IMR-90 (cell line): ENCODE data around the gene ITPR3. TPM values are rescaled to one million over a fixed set of nuclear protein-coding genes. Genes with fewer than 3 reads are reported as not detected.

Experiments
- ATAC-seq: fragments of 200-7000 bp; cut with Tn5 transposase; 2 replicates; pipeline ENCODE4 v1.9.1; 2020; ENCODE audit warnings: low read depth, mild to moderate bottlenecking, moderate library complexity
- BruUV-seq: library from RNA; stranded (reverse); fragments of 400-500 nt; replicated peaks from 2 replicates; lab custom pipeline; 2021; lab: Mats Ljungman, UMichigan
- CTCF ChIA-PET: fragments of 300-600 bp; formaldehyde crosslinking; extraction: SDS; loops from one replicate; lab custom pipeline; 2021; ENCODE audit warnings: antibody characterized with exemption; lab: Yijun Ruan, JAX
- POLR2A ChIA-PET: fragments of 300-600 bp; sonication (Branson Sonifier 250); formaldehyde crosslinking; loops from one replicate; lab custom pipeline; 2022; ENCODE audit warnings: antibody characterized with exemption; ENCODE audit not compliant: unreplicated experiment; lab: Charles Lee
- DNase-seq: peaks from one replicate; pipeline ENCODE4 v3.0.0; 2013
- H2AFZ ChIP-seq: replicated peaks from 2 replicates; pipeline ENCODE3; 2013; ENCODE audit warnings: low read length, mild to moderate bottlenecking; ENCODE audit not compliant: poor library complexity
- H2AK5ac ChIP-seq: 2 replicates; pipeline ENCODE4 v1.6.1; 2013; ENCODE audit warnings: low read depth, low read length, inconsistent platforms
- H2AK9ac ChIP-seq: replicated peaks from 2 replicates; pipeline ENCODE3; 2013; ENCODE audit warnings: mild to moderate bottlenecking, low read depth, low read length, moderate library complexity; ENCODE audit not compliant: poor library complexity
- H2BK120ac ChIP-seq: 2 replicates; pipeline ENCODE4 v1.6.1; 2013; ENCODE audit warnings: low read depth, low read length, inconsistent platforms
- H2BK15ac ChIP-seq: 3 replicates; pipeline ENCODE4 v1.6.1; 2013; ENCODE audit warnings: low read depth, low read length, inconsistent platforms
- H2BK20ac ChIP-seq: 2 replicates; pipeline ENCODE4 v1.6.1; 2013; ENCODE audit warnings: low read depth, mild to moderate bottlenecking, inconsistent platforms, low read length, moderate library complexity
- H2BK5ac ChIP-seq: 2 replicates; pipeline ENCODE4 v1.6.1; 2013; ENCODE audit warnings: mild to moderate bottlenecking, low read depth, low read length, inconsistent platforms; ENCODE audit not compliant: poor library complexity, severe bottlenecking
- H3K14ac ChIP-seq: replicated peaks from 2 replicates; pipeline ENCODE4 v1.6.1; 2013; ENCODE audit warnings: low read depth, low read length, inconsistent platforms
- H3K18ac ChIP-seq: 2 replicates; pipeline ENCODE4 v1.6.1; 2013; ENCODE audit warnings: low read depth, low read length, control low read depth
- H3K23ac ChIP-seq: 2 replicates; pipeline ENCODE4 v1.6.1; 2013; ENCODE audit warnings: low read depth, low read length, inconsistent platforms
- H3K27ac ChIP-seq: 2 replicates; pipeline ENCODE4 v1.5.1; 2013; ENCODE audit warnings: mild to moderate bottlenecking, control low read depth, low read length; ENCODE audit not compliant: insufficient read depth
- H3K27me3 ChIP-seq: 2 replicates; pipeline ENCODE4 v1.6.1; 2013; ENCODE audit warnings: low read length; ENCODE audit not compliant: control insufficient read depth, insufficient read depth
- H3K36me3 ChIP-seq: 2 replicates; pipeline ENCODE4 v1.6.1; 2013; ENCODE audit warnings: low read length, mixed read lengths; ENCODE audit not compliant: control insufficient read depth, insufficient read depth
- H3K4ac ChIP-seq: 2 replicates; pipeline ENCODE4 v1.6.1; 2013; ENCODE audit warnings: low read depth, low read length, inconsistent platforms
- H3K4me1 ChIP-seq: 2 replicates; pipeline ENCODE4 v1.6.1; 2013; ENCODE audit warnings: low read length, mixed read lengths; ENCODE audit not compliant: control insufficient read depth, insufficient read depth
- H3K4me2 ChIP-seq: 2 replicates; pipeline ENCODE4 v1.6.1; 2013; ENCODE audit warnings: low read depth, mild to moderate bottlenecking, control low read depth, low read length, moderate library complexity
- H3K4me3 ChIP-seq: 2 replicates; pipeline ENCODE4 v1.5.1; 2013; ENCODE audit warnings: low read depth, mild to moderate bottlenecking, control low read depth, low read length, moderate library complexity; ENCODE audit not compliant: insufficient read depth
- H3K56ac ChIP-seq: 2 replicates; pipeline ENCODE4 v1.6.1; 2013; ENCODE audit warnings: low read length, inconsistent platforms; ENCODE audit not compliant: insufficient read depth; ENCODE audit errors: extremely low read depth
- H3K79me1 ChIP-seq, 2 experiments: 2 replicates each; pipeline ENCODE4 v1.6.1; 2013; ENCODE audit warnings: low read length in 2 of 2, inconsistent platforms in 1 of 2, low read depth in 1 of 2
- H3K9ac ChIP-seq: 2 replicates; pipeline ENCODE4 v1.6.1; 2013; ENCODE audit warnings: low read depth, low read length, control low read depth
- H3K9me1 ChIP-seq: 2 replicates; pipeline ENCODE4 v1.6.1; 2013; ENCODE audit warnings: low read length, inconsistent platforms; ENCODE audit not compliant: insufficient read depth
- H3K9me3 ChIP-seq: 2 replicates; pipeline ENCODE4 v1.6.1; 2013; ENCODE audit warnings: low read length; ENCODE audit not compliant: control insufficient read depth, insufficient read depth
- H4K20me1 ChIP-seq: 2 replicates; pipeline ENCODE4 v1.6.1; 2013; ENCODE audit warnings: low read length, inconsistent platforms; ENCODE audit not compliant: insufficient read depth
- H4K5ac ChIP-seq: 2 replicates; pipeline ENCODE4 v1.6.1; 2013; ENCODE audit warnings: mild to moderate bottlenecking, low read depth, low read length, control low read depth
- H4K8ac ChIP-seq, 2 experiments: 2 replicates each; pipeline ENCODE4 v1.6.1; 2013; ENCODE audit warnings: low read depth in 2 of 2, low read length in 2 of 2, control low read depth in 1 of 2, inconsistent platforms in 1 of 2
- H4K91ac ChIP-seq: 2 replicates; pipeline ENCODE4 v1.6.1; 2013; ENCODE audit warnings: low read depth, low read length, inconsistent platforms; ENCODE audit not compliant: insufficient read depth
- NFE2L2 ChIP-seq: fragments of 150-350 bp; IDR thresholded peaks from 2 replicates; pipeline ENCODE4 v1.6.1; 2016; ENCODE audit warnings: low read depth, mild to moderate bottlenecking, low read length
- RCOR1 ChIP-seq: IDR thresholded peaks from 2 replicates; pipeline ENCODE4 v1.6.1; 2012; ENCODE audit warnings: mild to moderate bottlenecking, low read length, improper control_type of control experiment; ENCODE audit not compliant: insufficient replicate concordance
- WGBS, 2 experiments: methylation state at CpG; one replicate each; pipeline versions ENCODE4 v1.1.5 to v1.1.7; 2013; ENCODE audit warnings: missing lambda C conversion rate in 2 of 2; ENCODE audit not compliant: insufficient read length in 1 of 2; ENCODE audit errors: extremely low coverage in 2 of 2; 5-methylcytosine and 5-hydroxymethylcytosine counted together
- dilution Hi-C: fragments of 300-500 bp; cut with HindIII; formaldehyde crosslinking; loops from one replicate; pipeline ENCODE4 v1.14.3; 2018; ENCODE audit warnings: low sequenced_read_pairs; ENCODE audit not compliant: unreplicated experiment
- in situ Hi-C: fragments of 300-500 bp; cut with MboI; formaldehyde crosslinking; loops from 3 replicates; pipeline ENCODE4 v1.14.3; 2019; ENCODE audit warnings: low sequenced_read_pairs, inconsistent platforms, mixed read lengths
- intact Hi-C: fragments of 100-400 bp; cut with micrococcal nuclease; formaldehyde crosslinking; loops from 2 replicates; pipeline ENCODE4 v1.10.0; 2022
- polyA plus RNA-seq, 3 experiments: library from polyadenylated mRNA; depleted of rRNA; stranded (reverse); fragments of >200 nt; gene quantifications; 2 replicates each; pipeline ENCODE4 v1.2.3, GENCODE V29; 2012; ENCODE audit warnings: low replicate concordance in 1 of 3
- total RNA-seq: library from RNA; depleted of rRNA; stranded (reverse); fragments of >200 nt; gene quantifications from 2 replicates; pipeline ENCODE4 v1.2.3, GENCODE V29; 2012

Gene ITPR3
- total and polyA plus RNA-seq, 2 of the 4 experiments (the other 2 are of a cell fraction), result 1.6 to 3.7 TPM

GRCh38 chr6:33732817-33733708 lies 111.9 kb downstream of the ITPR3 start:
- DNase-seq (peak; percentile 38), ATAC-seq (peak; percentile 64)
- no peaks in the 10 kb centered on the region for H3K36me3 ChIP-seq
- no peak overlapping the region for H3K18ac ChIP-seq
- no peak overlapping the region for H3K4ac ChIP-seq
- no peaks in the 10 kb centered on the region for H4K20me1 ChIP-seq
- no peak overlapping the region for H3K56ac ChIP-seq
- no peak overlapping the region for H2BK5ac ChIP-seq
- ChIA-PET POLR2A (no interaction called here), CTCF (no interaction called here)
- in situ Hi-C loops (no loop called here), intact Hi-C loops (no loop called here), dilution Hi-C loops (no loop called here)
- no peak overlapping the region for H2AK5ac ChIP-seq
- no peak overlapping the region for H3K4me2 ChIP-seq
- TF ChIP-seq RCOR1, result no peak
- TF ChIP-seq NFE2L2, result peak; percentile 46; the same call in 1 of the 2 replicates
- no peak overlapping the region for H2BK20ac ChIP-seq
- no peak overlapping the region for H4K91ac ChIP-seq
- no peaks in the 10 kb centered on the region for H3K9me3 ChIP-seq
- no peak overlapping the region for H2BK120ac ChIP-seq
- no TSS peak for BruUV-seq
- no peak overlapping the region for H3K23ac ChIP-seq
- H3K9ac ChIP-seq, result no peak overlapping the region
- no peak overlapping the region for H3K4me3 ChIP-seq
- no peak overlapping the region for H4K5ac ChIP-seq
- H3K4me1 ChIP-seq, result no peaks in the 10 kb centered on the region
- no peak overlapping the region for H3K14ac ChIP-seq
- no peak overlapping the region for H3K27ac ChIP-seq
- no CpG with 5 or more reads among the region's 13 CpGs for WGBS, 2 experiments
- no peaks in the 10 kb centered on the region for H3K9me1 ChIP-seq
- no peak overlapping the region for H2AFZ ChIP-seq
- no peaks in the 10 kb centered on the region for H3K79me1 ChIP-seq
- H3K27me3 ChIP-seq, result peaks cover 8% of the 10 kb centered on the region; the same call in 1 of the 2 replicates
- no peak overlapping the region for H2AK9ac ChIP-seq
- no peak overlapping the region for H4K8ac ChIP-seq
- no peak overlapping the region for H2BK15ac ChIP-seq
